SK-N-SH (cell line): ENCODE results near the gene PYCARD.

ENCODE experiments used
- CTCF ChIP-seq: fragments of 200-600 bp; sonication (generic); IDR thresholded peaks from 2 replicates; pipeline ENCODE4 v1.6.1; 2017; ENCODE audit warnings: antibody characterized with exemption, mild to moderate bottlenecking, moderate library complexity
- FOXM1 ChIP-seq: IDR thresholded peaks from 2 replicates; pipeline ENCODE4 v1.4.0; 2012; ENCODE audit warnings: low read depth, mild to moderate bottlenecking
- MXI1 ChIP-seq: IDR thresholded peaks from 2 replicates; pipeline ENCODE4 v1.6.1; 2012; ENCODE audit warnings: mild to moderate bottlenecking, low read depth, low read length, improper control_type of control experiment
- REST ChIP-seq: IDR thresholded peaks from 2 replicates; pipeline ENCODE4 v1.6.1; 2012; ENCODE audit warnings: mild to moderate bottlenecking, low read depth, low read length, moderate library complexity
- RFX5 ChIP-seq: IDR thresholded peaks from 2 replicates; pipeline ENCODE4 v1.6.1; 2012; ENCODE audit warnings: mild to moderate bottlenecking, improper control_type of control experiment, low read length
- TAF1 ChIP-seq: IDR thresholded peaks from 2 replicates; pipeline ENCODE4 v1.6.1; 2012; ENCODE audit warnings: low read depth, mild to moderate bottlenecking, low read length, moderate library complexity, borderline replicate concordance

GRCh38 chr16:31189412-31189778 is 13.2 kb downstream of the PYCARD start:
- TF ChIP-seq REST = no peak
- no peak for TF ChIP-seq CTCF
- TF ChIP-seq MXI1 = no peak
- no peak for TF ChIP-seq TAF1
- no peak for TF ChIP-seq RFX5
- TF ChIP-seq FOXM1 = no peak
